ENCODE measurements around the gene LRMDA. TPM values are rescaled to one million over a fixed set of nuclear protein-coding genes. Genes with fewer than 3 reads are reported as not detected.

Gene LRMDA
- total RNA-seq, 4 donors from 2014 or later, result 1.5 to 15.7 (median 4.6) TPM

DNA sequence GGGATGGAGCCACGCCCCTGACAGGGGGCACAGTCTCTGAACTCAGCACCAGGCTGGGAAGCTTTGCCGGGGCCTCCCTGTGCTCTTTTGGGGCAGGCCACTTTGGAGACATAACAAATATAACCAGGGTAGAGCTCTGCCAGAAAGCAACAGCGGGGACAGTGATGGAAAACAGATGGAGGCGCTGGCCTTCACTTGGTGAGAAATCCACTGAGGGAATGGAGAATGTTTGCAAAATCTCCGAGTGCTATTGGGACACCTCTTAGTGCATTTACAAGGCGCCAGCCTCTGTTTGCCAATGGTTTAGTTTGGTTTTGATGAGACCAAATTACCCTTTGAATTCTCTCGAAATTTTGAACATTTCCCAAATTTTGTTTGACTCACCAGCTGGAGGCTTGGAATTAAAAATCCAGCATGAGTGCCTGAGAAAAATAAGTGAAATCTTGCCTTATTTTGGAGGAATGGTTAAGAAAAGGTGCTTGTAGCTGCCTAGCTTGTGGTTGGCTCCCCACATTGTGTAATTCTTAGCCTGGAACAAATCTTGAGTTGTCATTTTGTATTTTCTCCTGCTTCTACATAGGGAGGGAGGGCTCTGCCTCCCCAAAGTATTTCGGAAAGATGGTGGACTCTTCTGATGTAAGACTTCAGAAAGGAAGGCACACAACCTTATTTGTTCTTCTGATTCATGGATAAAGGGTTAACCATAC is 980.5 kb downstream of the LRMDA start:
- Histone ChIP-seq H3K9me3 (no peaks in the 10 kb centered on the region), H3K27ac (no peak overlapping the region), H3K4me1 (peaks cover 4 to 5% of the 10 kb centered on the region in 2 donors), H3K4me3 (no peak overlapping the region), H3K36me3 (no peaks in the 10 kb centered on the region), H3K27me3 (no peaks in the 10 kb centered on the region)
- intact Hi-C loops (cut with DNase I; ENCODE audit: low total_unique reads), result no loop called here
- DNase-seq, result peak; percentile 62 to 72
- TF ChIP-seq POLR2A (IDR thresholded peaks at IDR 0.05), result no peak
- TF ChIP-seq, protein P1, sequence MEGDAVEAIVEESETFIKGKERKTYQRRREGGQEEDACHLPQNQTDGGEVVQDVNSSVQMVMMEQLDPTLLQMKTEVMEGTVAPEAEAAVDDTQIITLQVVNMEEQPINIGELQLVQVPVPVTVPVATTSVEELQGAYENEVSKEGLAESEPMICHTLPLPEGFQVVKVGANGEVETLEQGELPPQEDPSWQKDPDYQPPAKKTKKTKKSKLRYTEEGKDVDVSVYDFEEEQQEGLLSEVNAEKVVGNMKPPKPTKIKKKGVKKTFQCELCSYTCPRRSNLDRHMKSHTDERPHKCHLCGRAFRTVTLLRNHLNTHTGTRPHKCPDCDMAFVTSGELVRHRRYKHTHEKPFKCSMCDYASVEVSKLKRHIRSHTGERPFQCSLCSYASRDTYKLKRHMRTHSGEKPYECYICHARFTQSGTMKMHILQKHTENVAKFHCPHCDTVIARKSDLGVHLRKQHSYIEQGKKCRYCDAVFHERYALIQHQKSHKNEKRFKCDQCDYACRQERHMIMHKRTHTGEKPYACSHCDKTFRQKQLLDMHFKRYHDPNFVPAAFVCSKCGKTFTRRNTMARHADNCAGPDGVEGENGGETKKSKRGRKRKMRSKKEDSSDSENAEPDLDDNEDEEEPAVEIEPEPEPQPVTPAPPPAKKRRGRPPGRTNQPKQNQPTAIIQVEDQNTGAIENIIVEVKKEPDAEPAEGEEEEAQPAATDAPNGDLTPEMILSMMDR (IDR thresholded peaks at IDR 0.05), result no peak

DNA sequence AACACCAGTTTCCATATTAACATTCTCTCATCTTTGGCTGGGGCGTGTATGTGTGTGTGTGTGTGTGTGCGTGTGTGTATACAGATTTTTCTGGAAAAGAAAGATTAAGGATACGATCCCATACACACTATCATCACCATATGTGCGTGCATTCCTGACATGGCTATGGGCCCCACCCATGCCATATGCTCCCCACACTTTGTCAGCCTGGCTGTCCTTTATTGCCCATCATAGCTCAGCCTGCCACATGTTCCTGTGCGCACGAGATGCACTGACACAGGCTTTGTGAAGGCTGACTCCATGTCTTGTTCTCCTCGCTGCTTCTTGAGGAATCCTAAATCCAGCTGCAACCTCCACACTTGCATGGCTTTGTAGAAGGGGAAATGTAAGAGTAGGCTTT is 984.1 kb downstream of the LRMDA start:
- Histone ChIP-seq H3K4me3 (no peak overlapping the region), H3K4me1 (no peaks in the 10 kb centered on the region), H3K36me3 (no peaks in the 10 kb centered on the region), H3K27me3 (no peaks in the 10 kb centered on the region), H3K27ac (no peak overlapping the region), H3K9me3 (no peaks in the 10 kb centered on the region)
- no peak for DNase-seq
- intact Hi-C loops (cut with DNase I; ENCODE audit: low total_unique reads), result no loop called here
- TF ChIP-seq, protein P1 (IDR thresholded peaks at IDR 0.05), result no peak
- no peak for TF ChIP-seq POLR2A (IDR thresholded peaks at IDR 0.05)

DNA sequence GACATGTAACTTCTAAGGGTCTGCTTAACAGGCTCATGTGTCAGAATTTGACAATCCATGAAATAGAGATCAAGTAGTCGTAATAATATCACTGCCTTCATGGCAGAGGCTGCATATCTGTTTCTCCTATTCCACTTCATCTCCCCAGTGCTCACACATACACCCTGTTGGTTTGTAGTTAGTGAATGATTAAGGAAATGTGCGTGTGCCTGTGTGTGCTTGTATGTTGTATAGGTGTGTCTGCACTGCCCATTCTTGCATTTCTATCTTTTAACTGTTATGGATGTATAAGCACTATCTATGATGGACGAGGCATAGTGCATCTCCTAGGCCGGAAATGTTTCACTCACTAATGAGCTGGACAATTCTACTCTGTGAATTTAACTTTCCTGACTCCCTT is 985.2 kb downstream of the LRMDA start:
- H3K4me3 ChIP-seq, result no peak overlapping the region
- no peaks in the 10 kb centered on the region for H3K27me3 ChIP-seq
- DNase-seq, result no peak
- H3K9me3 ChIP-seq, result no peaks in the 10 kb centered on the region
- H3K36me3 ChIP-seq, result no peaks in the 10 kb centered on the region
- intact Hi-C loops (cut with DNase I; ENCODE audit: low total_unique reads), result no loop called here
- TF ChIP-seq, protein P1 (IDR thresholded peaks at IDR 0.05), result no peak
- TF ChIP-seq POLR2A (IDR thresholded peaks at IDR 0.05), result no peak
- H3K27ac ChIP-seq, result no peak overlapping the region
- H3K4me1 ChIP-seq, result no peaks in the 10 kb centered on the region

DNA sequence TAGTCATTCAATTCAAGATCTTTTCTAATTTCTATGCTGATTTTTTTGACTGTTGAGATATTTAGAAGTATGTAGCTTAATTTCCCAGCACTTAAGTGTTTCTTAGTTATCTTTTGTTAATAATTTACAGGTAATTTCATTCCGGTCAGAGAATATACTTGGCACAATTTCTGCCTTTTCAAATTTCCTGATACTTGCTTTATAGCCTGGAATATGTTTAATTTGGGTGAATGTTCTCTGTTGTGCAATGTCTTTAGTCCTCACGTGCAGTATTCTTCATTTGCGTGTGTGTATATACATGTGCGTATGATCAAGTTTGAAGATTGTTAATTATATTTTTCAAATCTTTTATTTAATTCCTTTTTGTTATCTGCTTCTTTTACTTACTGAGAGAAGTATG is 989.3 kb downstream of the LRMDA start:
- no peak for DNase-seq
- TF ChIP-seq POLR2A (IDR thresholded peaks at IDR 0.05), result no peak
- TF ChIP-seq, protein P1 (IDR thresholded peaks at IDR 0.05), result no peak
- H3K27ac ChIP-seq, result no peak overlapping the region
- intact Hi-C loops (cut with DNase I; ENCODE audit: low total_unique reads), result no loop called here
- H3K4me3 ChIP-seq, result no peak overlapping the region
- H3K36me3 ChIP-seq, result no peaks in the 10 kb centered on the region
- H3K9me3 ChIP-seq, result no peaks in the 10 kb centered on the region
- no peaks in the 10 kb centered on the region for H3K27me3 ChIP-seq
- no peaks in the 10 kb centered on the region for H3K4me1 ChIP-seq

DNA sequence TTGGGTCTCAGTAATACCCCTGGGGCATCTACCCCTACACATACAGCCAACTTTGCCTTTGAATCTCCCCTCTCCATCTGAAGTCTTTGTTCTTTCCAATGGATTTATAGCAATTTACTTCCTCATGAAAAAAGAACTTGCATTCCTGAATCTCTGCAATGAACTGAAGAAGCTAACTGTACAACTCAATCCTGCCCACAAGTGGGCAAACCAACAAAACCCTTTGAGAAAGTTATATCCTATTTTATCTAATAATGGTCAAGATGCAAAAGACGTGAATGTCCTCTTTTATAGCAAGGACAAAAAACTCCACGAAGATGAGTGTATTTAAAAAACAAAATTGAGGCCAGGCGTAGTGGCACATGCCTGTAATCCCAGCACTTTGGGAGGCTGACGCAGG is 991.3 kb downstream of the LRMDA start:
- TF ChIP-seq POLR2A (IDR thresholded peaks at IDR 0.05), result no peak
- TF ChIP-seq, protein P1 (IDR thresholded peaks at IDR 0.05), result peak in 1 of 4 experiments; percentile 17
- Histone ChIP-seq H3K4me1 (no peaks in the 10 kb centered on the region), H3K27me3 (no peaks in the 10 kb centered on the region), H3K4me3 (no peak overlapping the region), H3K36me3 (no peaks in the 10 kb centered on the region), H3K9me3 (no peaks in the 10 kb centered on the region), H3K27ac (no peak overlapping the region)
- DNase-seq, result no peak
- intact Hi-C loops (cut with DNase I; ENCODE audit: low total_unique reads), result no loop called here
